ENCODE results near the gene BMP8A.

BMP8A gene

GRCh38 chr1:39573736-39574624, 82.5 kb downstream of the BMP8A start:
- no peak for DNase-seq

GRCh38 chr1:39574646-39575045, 83.2 kb downstream of the BMP8A start:
- DNase-seq, result peak; percentile 78
